GM18508 (cell line): Measurements from ENCODE around the gene IL6ST.
A peak's percentile ranks its signal among the peaks of the same experiment; 100 is the strongest.
"Not testable (repeated sequence)": the region's sequence is repeated elsewhere in the genome, so short reads cannot be mapped to it uniquely, and the experiment has no call there.

Source experiments
- ATAC-seq: cut with Tn5 transposase; IDR thresholded peaks from one replicate; pipeline ENCODE4 v1.9.1; 2021; ENCODE audit warnings: moderate number of reproducible peaks; ENCODE audit not compliant: insufficient read depth, unreplicated experiment

Gene IL6ST

GRCh38 chr5:56006094-56006493, 11.3 kb upstream of the IL6ST start:
- ATAC-seq = no peak

DNA sequence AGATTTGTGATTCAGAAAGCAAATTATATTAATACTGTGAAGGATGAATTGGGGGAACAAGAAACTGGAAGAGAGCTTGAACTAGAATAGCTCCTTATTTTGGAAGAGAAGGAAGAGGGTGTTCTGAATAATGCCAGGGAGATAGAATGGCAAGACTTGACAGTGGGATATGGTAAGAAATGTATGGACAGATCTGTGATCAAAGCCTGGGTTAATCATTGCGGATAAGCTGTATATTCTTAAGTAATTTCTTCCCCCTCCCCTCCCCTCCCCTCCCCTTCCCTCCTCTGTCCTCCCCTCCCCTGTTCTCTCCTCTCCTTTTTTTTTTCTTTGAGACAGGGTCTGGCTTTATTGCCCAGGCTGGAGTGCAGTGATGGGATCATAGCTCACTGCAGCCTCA, 10.1 kb upstream of the IL6ST start:
- ATAC-seq = no peak

GRCh38 chr5:56003679-56004078, 8.9 kb upstream of the IL6ST start:
- no peak for ATAC-seq

- ATAC-seq = no peak
These were observed 8.4 kb upstream of the IL6ST start for GRCh38 chr5:56003179-56003578.

DNA sequence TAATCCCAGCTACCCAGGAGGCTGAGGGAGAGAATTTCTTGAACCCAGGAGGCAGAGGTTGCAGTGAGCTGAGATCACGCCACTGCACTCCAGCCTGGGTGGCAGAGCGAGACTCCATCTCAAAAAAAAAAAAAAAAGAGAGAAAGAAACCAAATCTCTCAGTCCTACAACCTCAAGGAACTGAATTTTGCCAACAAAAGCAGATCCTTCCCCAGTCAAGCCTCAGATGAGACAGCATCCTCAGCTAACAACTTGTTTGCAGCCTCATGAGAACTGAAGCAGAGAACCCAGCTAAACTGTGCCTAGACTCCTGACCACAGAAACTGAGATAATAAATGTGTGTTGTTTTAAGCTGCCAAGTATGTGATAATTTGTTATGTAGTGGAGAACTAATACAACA, 7.5 kb upstream of the IL6ST start:
- no peak for ATAC-seq

DNA sequence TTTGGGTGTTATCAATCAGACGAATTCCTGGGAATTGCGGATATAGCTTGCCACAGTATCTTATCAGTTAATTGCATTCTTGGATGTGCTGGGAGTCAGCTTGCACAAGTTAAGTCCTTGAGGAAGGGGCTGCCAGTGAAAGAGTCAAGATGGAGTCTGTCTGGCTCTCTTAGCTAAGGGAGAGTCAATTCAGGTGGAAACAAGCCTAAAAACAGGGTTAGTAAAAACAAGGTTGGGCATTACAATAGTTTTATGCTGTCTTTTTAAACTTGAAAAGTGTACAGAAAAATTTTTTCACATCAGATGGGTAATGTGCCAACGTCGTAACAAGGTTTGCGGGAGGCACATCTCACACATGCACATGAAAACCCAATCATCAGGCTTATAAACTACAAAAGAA, 5.5 kb upstream of the IL6ST start:
- not testable (repeated sequence) for ATAC-seq

- no peak for ATAC-seq
These were observed 4.2 kb upstream of the IL6ST start for GRCh38 chr5:55998966-55999365.

DNA sequence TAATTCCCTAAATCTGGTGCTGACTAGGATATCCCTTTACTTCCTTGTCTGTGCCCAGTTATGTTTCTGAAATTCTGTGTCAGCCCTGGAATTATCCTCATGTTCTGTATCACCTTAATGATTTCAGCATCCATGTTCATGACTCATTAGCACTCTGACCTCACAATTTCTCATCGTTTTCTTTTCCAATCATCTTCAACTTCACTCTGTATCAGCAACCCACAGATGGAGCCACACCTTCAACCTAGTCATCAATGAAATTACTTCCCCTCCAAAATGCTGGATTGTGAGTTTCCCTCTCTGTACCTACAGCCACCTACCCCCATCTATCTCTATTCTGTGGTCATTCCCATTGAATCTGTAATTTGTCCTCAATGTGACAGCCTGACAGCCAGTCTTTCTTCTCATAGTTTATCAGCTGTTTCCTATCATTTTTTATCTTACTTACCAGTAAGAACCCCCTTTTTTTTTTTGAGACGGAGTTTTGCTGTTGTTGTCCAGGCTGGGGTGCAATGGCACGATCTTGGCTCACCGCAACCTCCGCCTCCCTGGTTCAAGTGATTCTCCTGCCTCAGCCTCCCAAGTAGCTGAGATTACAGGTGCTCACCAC, 3.1 kb upstream of the IL6ST start:
- no peak for ATAC-seq

GRCh38 chr5:55994998-55995914, 493 bp upstream of the IL6ST start:
- ATAC-seq = peak; percentile 62

- ATAC-seq = no peak
These were observed 850 bp downstream of the IL6ST start for GRCh38 chr5:55993731-55994494.

DNA sequence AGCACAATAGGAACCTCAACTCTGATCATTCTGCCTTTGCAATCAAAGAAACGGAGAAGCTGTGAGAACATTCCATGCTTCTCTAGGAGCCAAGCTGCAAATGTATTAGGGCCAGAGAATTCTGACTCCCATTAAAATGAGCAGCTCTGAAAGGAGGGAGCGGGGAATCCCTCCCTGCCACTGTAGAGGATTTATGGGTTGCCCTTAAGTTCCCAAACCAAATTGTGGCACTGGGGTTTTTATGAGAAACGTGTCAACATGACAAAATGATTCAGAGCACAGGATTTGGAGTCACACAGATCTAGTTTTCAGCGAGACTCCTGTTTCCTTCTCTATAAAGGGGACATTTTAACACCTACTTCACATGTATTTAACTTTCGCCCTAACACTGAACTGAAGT, 1.8 kb downstream of the IL6ST start:
- ATAC-seq = no peak

- ATAC-seq = no peak
These were observed 2.8 kb downstream of the IL6ST start for GRCh38 chr5:55991768-55992486.

DNA sequence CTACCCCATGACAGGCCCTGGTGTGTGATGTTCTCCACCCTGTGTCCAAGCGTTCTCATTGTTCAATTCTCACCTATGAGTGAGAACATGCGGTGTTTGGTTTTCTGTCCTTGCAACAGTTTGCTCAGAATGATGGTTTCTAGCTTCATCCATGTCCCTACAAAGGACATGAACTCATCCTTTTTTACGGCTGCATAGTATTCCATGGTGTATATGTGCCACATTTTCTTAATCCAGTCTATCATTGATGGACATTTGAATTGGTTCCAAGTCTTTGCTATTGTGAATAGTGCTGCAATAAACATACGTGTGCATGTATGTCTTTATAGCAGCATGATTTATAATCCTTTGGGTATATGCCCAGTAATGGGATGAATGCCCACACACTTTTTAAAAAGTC, 3.9 kb downstream of the IL6ST start:
- ATAC-seq = not testable (repeated sequence)

- ATAC-seq = no peak
These were observed 4.9 kb downstream of the IL6ST start for GRCh38 chr5:55989860-55990259.

- no peak for ATAC-seq
These were observed 5.7 kb downstream of the IL6ST start for GRCh38 chr5:55988979-55989638.

GRCh38 chr5:55988428-55988827, 6.3 kb downstream of the IL6ST start:
- not testable (repeated sequence) for ATAC-seq

DNA sequence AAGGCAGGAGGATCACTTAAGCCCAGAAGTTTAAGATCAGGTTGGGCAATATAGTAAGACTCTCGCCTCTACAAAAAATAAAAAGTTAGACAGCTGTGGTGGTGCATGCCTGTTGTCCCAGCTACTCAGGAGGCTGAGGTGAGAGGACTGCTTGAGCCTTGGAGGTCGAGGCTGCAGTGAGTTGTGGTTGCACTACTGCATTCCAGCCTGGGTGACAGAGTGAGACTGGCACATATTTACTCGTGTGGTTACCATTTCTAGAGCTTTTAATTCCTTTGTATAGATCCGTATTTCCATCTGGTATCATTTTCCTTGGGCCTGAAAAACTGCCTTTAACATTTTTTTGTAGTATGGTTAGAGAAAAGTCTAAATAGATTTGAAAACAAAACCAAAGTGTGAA, 7.8 kb downstream of the IL6ST start:
- no peak for ATAC-seq

DNA sequence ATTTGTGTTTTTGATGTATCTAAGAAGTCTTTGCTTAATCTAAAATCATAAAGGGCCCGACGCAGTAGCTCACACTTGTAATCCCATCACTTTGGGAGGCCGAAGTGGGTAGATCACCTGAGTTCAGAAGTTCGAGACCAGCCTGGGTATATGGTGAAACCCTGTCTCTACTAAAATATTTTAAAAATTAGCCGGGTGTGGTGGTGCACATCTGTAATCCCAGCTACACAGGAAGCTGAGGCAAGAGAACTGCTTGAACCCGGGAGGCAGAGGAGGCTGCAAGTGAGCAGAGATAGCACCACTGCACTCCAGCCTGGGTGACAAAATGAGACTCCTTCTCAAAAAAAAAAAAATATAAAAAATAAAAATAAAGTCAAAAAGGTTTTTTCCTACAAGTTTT, 9.6 kb downstream of the IL6ST start:
- no peak for ATAC-seq

GRCh38 chr5:55983986-55984385, 10.8 kb downstream of the IL6ST start:
- ATAC-seq = no peak

- ATAC-seq = no peak
These were observed 11.8 kb downstream of the IL6ST start for GRCh38 chr5:55982957-55983381.
